Measurements from ENCODE around the gene CUL4B. TPM values are rescaled to one million over a fixed set of nuclear protein-coding genes. Genes with fewer than 3 reads are reported as not detected.

CUL4B gene
- total RNA-seq, 1 experiment from 2014 or later, result 29.5 TPM

DNA sequence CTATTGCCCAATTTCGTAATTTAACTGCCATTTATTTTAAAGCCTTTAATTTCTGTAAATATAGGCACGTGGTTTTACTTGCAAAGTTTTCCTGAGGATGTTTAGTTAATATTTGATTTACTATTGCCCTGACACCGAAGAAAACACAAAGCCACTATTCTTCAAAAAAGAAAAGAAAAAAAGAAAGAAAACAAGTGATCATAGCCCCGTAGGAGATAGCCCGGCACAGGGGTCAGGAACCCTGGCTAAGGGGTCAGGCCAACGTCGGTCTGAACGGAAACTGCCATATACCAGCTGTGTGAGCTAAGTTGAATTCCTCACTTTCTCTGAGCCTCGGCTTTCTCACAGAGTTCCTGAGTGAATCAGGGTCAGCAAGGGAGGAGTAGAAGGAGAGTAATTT is 74.0 kb downstream of the CUL4B start:
- no TSS peak for BruUV-seq (replicated peaks)
- Mint-ChIP-seq H3K4me3 (ENCODE audit: unreplicated experiment) (no peak overlapping the region), H3K4me1 (ENCODE audit: insufficient read depth, unreplicated experiment) (no peaks in the 10 kb centered on the region), H3K27me3 (ENCODE audit: insufficient read depth, unreplicated experiment) (no peaks in the 10 kb centered on the region), H3K27ac (ENCODE audit: low read depth, unreplicated experiment) (no peak overlapping the region), H3K36me3 (ENCODE audit: insufficient read depth, unreplicated experiment) (no peaks in the 10 kb centered on the region), H3K9me3 (ENCODE audit: unreplicated experiment) (no peaks in the 10 kb centered on the region)
- intact Hi-C loops (cut with micrococcal nuclease), result no loop called here
- ChIA-PET CTCF (interaction anchor here (0.7 to 2.0 kb wide), 6 partner anchors 12 to 177 kb away, joined by 3 to 10 read pairs (median 4); no protein-coding TSS in a partner anchor), POLR2A (interaction anchor here (0.7 to 2.0 kb wide), 7 partner anchors 9 to 73 kb away, joined by 3 to 19 read pairs (median 6); partner anchors contain the start of gene LAMP2)
- DNase-seq (ENCODE audit: unreplicated experiment), result no peak
- TF ChIP-seq, protein P1, sequence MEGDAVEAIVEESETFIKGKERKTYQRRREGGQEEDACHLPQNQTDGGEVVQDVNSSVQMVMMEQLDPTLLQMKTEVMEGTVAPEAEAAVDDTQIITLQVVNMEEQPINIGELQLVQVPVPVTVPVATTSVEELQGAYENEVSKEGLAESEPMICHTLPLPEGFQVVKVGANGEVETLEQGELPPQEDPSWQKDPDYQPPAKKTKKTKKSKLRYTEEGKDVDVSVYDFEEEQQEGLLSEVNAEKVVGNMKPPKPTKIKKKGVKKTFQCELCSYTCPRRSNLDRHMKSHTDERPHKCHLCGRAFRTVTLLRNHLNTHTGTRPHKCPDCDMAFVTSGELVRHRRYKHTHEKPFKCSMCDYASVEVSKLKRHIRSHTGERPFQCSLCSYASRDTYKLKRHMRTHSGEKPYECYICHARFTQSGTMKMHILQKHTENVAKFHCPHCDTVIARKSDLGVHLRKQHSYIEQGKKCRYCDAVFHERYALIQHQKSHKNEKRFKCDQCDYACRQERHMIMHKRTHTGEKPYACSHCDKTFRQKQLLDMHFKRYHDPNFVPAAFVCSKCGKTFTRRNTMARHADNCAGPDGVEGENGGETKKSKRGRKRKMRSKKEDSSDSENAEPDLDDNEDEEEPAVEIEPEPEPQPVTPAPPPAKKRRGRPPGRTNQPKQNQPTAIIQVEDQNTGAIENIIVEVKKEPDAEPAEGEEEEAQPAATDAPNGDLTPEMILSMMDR (IDR thresholded peaks at IDR 0.05; ENCODE audit: unreplicated experiment), result no peak

DNA sequence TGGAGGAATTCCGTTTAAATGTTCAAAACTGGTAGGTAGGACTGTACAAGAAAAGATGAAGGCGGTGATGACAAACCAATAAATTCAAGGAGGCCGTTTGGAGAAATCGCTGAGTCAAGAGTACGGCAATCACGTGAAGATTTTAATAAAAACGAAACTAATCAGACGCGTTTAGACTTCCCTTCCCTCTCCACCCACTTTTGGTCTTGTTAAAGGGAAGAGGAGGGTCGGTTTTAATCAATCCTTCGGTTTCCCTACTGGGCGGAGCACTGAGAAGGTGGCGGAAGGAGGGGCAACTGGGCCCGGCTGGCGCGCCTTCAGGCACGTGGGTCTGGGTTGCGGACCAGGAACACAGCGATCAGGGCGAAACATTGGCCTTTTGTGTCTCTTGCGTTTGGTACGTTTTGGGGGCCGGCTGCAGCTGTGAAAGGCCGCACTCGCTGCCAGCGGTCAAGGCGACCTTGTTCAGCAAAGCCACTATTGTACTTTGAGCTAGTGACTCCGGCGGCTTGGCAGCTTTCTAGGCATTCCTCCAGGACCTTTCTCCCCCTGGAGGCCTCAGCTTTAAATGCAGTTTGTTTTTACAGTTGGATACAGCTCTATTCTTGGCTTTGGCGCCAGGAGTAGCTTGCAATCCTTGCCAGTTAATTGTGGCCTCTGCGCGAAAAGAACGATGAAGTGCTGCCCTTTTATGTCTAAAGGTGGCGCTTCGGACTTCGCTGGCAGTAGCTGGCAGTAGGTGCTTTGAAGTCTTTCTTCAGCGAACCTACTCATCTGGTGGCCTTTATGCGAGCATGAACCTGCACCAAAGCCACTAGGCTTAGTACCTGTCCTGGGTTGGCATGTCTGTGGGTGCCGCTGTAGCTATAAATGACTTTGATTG is 74.9 kb downstream of the CUL4B start:
- ChIA-PET POLR2A (interaction anchor here (0.6 to 2.0 kb wide), 17 partner anchors 10 to 305 kb away, joined by 3 to 19 read pairs (median 4); partner anchors contain the start of genes CUL4B, LAMP2 and MCTS1), CTCF (interaction anchor here (0.6 to 2.0 kb wide), 13 partner anchors 13 to 876 kb away, joined by 3 to 10 read pairs (median 4); no protein-coding TSS in a partner anchor)
- peak overlapping the region; percentile 94 for H3K27ac Mint-ChIP-seq (ENCODE audit: low read depth, unreplicated experiment)
- BruUV-seq (replicated peaks), result TSS peak; percentile 79
- DNase-seq (ENCODE audit: unreplicated experiment), result peak; percentile 88
- no peaks in the 10 kb centered on the region for H3K36me3 Mint-ChIP-seq (ENCODE audit: insufficient read depth, unreplicated experiment)
- H3K9me3 Mint-ChIP-seq (ENCODE audit: unreplicated experiment), result no peaks in the 10 kb centered on the region
- TF ChIP-seq, protein P1 (IDR thresholded peaks at IDR 0.05; ENCODE audit: unreplicated experiment), result peak; percentile 43
- H3K4me3 Mint-ChIP-seq (ENCODE audit: unreplicated experiment), result peak overlapping the region; percentile 75
- intact Hi-C loops (cut with micrococcal nuclease), result no loop called here
- H3K27me3 Mint-ChIP-seq (ENCODE audit: insufficient read depth, unreplicated experiment), result no peaks in the 10 kb centered on the region
- no peaks in the 10 kb centered on the region for H3K4me1 Mint-ChIP-seq (ENCODE audit: insufficient read depth, unreplicated experiment)

DNA sequence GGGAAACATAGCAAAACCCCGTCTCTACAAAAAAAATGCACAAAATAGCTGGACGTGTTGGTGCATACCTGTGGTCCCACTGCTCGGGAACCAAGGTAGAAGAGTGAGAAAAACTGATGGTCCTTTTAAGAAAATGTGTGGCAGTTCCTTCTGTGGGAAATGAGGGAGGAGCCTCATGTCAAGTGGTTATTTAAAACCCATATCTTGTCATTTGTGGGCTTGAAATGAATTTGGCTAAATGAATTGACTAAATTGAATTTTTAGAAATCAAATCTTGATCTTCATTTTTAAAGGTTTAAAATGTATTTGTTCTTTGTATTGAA is 75.5 kb downstream of the CUL4B start:
- no peaks in the 10 kb centered on the region for H3K27me3 Mint-ChIP-seq (ENCODE audit: insufficient read depth, unreplicated experiment)
- TF ChIP-seq, protein P1 (IDR thresholded peaks at IDR 0.05; ENCODE audit: unreplicated experiment), result no peak
- H3K9me3 Mint-ChIP-seq (ENCODE audit: unreplicated experiment), result no peaks in the 10 kb centered on the region
- ChIA-PET POLR2A (interaction anchor here (0.7 to 2.0 kb wide), 8 partner anchors 15 to 225 kb away, joined by 3 to 19 read pairs (median 4); partner anchors contain the start of genes CUL4B and LAMP2), CTCF (interaction anchor here (0.6 to 2.0 kb wide), 7 partner anchors 14 to 876 kb away, joined by 3 to 10 read pairs (median 4); no protein-coding TSS in a partner anchor)
- H3K36me3 Mint-ChIP-seq (ENCODE audit: insufficient read depth, unreplicated experiment), result no peaks in the 10 kb centered on the region
- no peaks in the 10 kb centered on the region for H3K4me1 Mint-ChIP-seq (ENCODE audit: insufficient read depth, unreplicated experiment)
- DNase-seq (ENCODE audit: unreplicated experiment), result no peak
- H3K4me3 Mint-ChIP-seq (ENCODE audit: unreplicated experiment), result peak overlapping the region; percentile 75
- intact Hi-C loops (cut with micrococcal nuclease), result no loop called here
- H3K27ac Mint-ChIP-seq (ENCODE audit: low read depth, unreplicated experiment), result peak overlapping the region; percentile 94
- no TSS peak for BruUV-seq (replicated peaks)

DNA sequence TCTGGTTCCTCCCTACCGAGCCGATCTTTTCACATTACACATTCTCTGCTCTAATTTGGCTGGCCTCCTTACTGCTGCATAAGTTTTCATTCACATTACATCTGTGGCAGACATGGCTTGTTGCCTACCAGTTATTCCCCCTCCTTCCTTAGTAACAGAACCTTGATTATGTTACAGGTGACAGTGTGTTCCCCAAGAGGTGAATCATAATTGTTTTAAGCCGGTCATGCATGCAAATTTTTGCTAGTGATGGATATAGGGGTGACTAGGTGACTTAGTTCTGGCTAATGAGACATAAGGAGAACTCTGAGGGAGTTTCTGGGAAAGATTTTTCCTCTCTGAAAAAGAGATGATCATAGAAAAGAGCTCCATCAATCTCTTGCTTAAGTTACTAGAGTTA is 83.3 kb downstream of the CUL4B start:
- POLR2A ChIA-PET, result no interaction called here
- TF ChIP-seq, protein P1 (IDR thresholded peaks at IDR 0.05; ENCODE audit: unreplicated experiment), result no peak
- no peak overlapping the region for H3K4me3 Mint-ChIP-seq (ENCODE audit: unreplicated experiment)
- peaks cover 13% of the 10 kb centered on the region for H3K27me3 Mint-ChIP-seq (ENCODE audit: insufficient read depth, unreplicated experiment)
- no peaks in the 10 kb centered on the region for H3K36me3 Mint-ChIP-seq (ENCODE audit: insufficient read depth, unreplicated experiment)
- intact Hi-C loops (cut with micrococcal nuclease), result no loop called here
- H3K9me3 Mint-ChIP-seq (ENCODE audit: unreplicated experiment), result no peaks in the 10 kb centered on the region
- no peak overlapping the region for H3K27ac Mint-ChIP-seq (ENCODE audit: low read depth, unreplicated experiment)
- CTCF ChIA-PET, result interaction anchor here (0.7 to 2.9 kb wide), 9 partner anchors 19 to 1148 kb away, joined by 3 to 12 read pairs (median 3); no protein-coding TSS in a partner anchor
- DNase-seq (ENCODE audit: unreplicated experiment), result no peak
- BruUV-seq (replicated peaks), result no TSS peak
- H3K4me1 Mint-ChIP-seq (ENCODE audit: insufficient read depth, unreplicated experiment), result no peaks in the 10 kb centered on the region
